Activated gamma-delta T cell (primary cell): Measurements from ENCODE around the gene TNIK.
"Not testable (repeated sequence)": the region's sequence is repeated elsewhere in the genome, so short reads cannot be mapped to it uniquely, and the experiment has no call there.

Source experiments
- DNase-seq: peaks from one replicate; lab custom pipeline; 2025; lab: John Stamatoyannopoulos, UW

TNIK gene

DNA sequence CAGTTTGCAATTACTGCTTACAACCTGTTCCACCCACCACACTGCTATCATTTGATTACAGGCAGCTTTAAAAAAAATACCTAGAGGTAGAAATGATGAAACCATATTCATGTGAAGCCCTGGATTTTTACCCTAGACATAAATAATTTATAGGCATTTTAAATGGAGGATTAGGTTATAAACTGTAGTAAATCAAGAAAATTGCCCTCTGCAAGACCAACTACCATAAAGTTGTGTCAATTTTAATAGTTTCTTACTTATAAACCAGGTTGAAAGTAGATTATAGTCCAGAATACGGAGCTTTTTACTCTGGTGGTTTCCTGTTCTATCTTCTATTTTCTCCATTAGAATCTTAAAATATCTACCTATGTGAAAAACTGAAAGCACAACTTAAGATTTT is 13.9 kb downstream of the TNIK start:
- DNase-seq, result no peak

DNA sequence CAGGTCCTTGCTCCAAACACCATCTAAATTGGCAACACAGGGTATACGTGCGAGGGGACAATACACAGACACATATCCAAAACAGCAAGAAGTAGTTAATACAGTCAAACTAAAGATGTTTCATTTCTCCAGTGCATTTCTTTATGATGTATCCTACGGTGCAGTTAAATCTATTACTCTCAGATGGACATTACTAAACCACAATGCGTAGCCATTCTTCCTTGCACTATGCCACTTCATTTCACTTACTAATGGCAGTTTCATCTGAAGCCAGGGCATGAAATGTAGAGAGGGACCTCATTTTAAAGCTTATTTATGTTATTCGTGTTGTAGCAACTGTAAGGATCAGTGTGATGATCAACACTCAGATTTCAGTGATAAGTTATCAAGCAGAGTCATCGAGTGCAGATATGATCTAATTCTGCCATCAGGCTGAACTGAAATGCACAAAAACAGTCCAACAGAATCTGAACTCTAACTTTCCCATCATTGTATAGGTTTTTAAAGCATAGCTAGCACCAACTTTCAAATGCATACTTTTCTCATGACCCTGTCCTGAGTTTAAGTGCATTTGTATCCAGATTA is 14.5 kb downstream of the TNIK start:
- DNase-seq, result no peak

DNA sequence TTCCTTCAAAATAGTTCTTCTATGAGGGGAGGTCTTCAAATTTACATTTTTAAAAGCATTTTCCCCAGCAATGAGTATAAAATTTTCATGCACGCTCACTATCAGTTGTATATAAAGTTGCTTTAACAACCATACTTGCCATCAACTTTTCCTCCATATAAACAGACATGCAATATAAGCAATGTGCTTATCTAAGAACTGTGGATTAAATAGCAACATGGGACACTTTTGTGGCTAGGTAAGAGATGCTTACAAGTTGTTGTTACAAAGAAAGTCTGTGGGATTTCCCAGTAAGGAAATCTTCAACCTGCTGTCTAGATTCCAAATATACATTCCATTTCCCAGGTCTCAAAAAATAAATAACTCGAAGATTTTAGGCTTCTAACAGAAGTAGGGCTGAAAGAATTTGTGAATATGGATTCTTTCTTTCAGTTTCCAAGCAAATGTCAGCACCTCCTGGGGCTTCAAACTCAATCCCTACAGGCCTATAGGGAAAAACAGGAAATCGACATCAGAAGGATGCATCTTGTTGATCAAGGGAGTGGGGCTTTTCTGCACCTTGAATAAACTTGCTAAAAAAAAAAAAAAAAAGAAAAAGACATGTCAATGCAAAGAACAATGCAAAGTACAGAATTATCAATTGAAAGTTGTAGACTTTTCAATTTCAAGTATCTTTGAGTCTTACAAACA is 16.1 kb downstream of the TNIK start:
- DNase-seq, result no peak

DNA sequence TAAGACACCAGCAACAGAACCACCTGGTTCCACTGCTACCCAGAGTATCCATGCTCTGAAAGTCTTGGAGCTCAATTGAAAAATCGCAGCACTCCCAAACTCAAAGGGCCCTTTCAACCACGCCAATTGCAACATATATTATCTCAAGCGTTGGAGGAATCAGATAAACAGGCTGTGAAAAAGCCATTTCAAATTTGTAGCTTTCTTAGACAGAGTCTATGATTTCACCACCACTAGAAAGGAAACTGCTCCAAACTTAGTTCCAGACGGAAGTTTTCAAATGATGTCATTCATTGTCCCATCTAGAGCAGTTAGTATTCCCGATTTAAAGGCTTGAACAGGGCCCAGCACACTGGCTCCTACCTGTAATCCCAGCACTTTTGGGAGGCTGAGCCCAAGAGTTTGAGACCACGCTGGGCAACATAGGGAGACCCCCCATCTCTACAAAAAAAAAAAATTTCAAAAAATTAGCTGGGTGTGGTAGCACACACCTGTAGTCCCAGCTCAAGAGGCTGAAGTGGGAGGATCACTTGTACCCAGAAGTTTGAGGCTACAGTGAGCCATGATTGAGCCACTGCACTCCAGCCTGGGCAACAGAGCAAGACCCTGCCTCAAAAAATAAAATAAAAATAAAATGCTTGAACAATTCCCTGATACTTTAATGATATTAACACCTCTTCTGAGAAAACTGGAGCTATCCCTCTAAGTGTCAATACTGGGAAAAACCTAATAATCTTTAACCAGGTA is 16.8 kb downstream of the TNIK start:
- no peak for DNase-seq

DNA sequence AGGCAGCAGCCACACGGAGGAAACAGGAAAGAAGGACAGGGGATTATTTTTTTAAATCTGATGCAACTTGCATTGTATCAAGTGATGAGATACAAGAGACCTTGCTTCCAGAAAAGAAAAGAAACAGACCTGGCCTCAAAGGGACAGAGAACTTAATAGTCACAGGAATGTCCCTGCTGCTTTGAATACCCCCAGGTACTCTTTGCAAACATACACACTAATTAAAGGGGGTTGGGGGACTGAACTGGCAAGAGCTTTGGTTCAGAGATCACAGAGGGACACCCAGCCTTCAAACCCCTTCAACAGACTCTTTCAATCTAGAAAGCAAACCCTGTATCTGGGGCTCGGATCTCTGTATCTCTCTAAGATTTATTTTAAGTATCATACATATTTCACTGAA is 18.0 kb downstream of the TNIK start:
- DNase-seq, result no peak

DNA sequence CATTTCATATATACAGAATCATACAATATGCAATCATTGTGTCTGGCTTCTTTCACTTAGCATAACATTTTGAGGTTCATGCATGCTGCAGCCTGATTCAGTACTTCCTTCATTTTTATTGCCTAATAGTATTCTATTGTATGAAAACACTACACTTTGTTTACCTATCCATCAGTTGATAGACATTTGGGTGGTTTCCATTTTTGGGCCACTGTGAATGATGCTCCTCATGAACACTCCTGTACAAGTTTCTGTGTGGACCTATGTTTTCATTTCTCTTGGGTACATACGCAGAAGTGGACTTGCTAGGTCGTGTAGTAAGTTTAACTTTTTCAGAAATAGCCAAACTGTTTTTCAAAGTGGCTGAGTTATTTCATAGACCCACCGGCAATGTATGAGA is 18.8 kb downstream of the TNIK start:
- no peak for DNase-seq

DNA sequence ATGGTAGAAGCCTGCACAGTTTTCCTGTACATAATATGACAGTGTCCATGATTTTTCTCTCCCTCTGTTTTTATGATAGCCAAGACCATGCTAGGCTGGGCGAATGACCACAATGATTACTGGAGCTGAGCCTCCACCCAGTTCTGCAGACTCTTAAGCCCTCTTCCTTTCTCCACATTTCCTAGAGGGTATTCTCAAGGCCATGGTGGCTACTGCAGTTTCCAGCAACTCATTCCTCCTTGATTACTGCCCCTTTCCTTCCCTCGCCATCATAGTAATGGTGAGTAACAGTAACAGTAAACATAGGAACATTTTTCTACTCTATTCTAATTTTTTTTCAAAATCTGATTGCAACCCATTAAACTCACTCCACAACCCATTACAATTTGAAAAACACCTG is 20.2 kb downstream of the TNIK start:
- no peak for DNase-seq

DNA sequence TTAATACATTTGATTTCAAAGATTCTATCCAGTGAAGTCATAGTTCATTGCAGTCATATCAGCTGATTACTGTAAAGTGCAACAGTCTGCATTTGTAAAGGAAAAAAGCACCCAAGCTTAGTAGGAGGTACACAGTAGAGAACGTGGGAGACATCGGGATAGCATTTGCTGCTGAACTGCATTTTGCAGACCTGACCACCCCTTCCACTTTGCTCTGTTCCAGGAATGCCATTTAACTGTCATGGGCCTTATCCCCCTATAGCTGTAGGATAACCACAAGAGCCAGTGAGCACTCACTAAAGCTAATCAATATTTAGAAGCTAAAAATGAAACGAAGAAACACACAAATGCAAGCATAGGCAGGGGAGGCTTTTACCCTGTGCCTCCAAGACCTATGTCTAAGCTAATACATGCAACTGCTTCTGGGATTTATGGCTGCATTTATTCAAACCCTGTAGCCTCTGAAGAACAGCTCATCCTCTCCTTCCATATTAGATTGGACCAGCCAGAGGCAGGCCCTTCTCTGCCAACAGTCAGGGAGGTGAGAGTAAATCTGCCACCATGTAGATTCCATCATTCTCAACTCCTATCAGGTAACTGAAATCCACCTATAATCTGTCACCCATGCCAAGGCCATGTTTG is 23.0 kb downstream of the TNIK start:
- no peak for DNase-seq

DNA sequence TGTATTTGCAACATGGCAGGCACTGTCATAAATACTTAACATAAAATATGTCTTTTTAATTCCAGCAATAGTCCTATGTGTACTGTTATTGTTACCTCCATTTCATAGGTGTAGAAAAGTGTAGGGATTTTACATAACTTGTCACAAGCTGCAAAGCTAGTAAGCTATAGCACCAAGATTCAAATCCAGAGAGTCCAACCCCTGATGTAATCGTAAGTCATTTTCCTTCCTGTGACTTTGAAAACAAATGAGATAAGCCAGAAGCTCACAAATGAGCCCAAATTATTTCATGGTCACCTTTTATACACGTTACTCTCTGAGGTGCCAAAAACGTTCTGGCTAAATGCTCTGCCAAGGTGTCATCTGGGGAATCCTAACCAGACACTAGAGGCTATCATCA is 23.8 kb downstream of the TNIK start:
- DNase-seq, result no peak

DNA sequence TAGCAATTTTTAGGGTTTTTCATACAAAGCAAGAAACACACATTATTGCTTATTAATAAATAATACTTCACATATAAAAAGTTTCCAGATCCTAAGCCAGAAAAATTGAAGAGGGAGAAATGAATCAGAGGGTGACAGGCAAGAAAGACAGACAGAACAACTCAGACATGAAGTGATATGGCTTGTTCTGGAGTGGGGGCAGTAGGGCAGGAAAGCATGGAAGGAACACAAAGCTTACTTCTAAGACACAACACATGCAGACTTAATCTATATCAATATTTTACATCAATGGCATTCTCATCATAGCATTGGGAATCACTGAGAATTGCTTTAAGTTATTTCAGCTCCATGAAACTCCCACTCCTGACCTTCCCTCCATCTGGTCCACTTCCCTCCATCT is 24.4 kb downstream of the TNIK start:
- DNase-seq, result no peak

DNA sequence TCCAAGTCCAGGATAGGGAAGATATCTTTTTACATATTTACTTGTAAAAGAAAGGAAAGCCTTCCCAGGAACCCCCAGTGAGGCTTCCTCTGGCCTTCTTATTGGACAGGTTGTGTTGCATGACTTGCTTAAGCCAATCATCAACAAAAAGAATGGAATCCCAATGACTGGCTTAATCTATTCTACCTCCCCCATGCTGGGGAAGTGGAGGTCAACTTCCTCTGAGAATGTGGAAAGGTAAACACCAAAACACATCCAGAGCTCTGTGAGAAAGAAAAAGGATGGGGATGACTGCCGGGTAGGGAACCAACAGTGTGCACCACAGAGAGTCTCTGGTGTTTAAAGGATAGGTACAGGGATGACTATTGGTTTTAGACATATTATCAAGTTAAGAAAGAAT is 25.1 kb downstream of the TNIK start:
- no peak for DNase-seq

DNA sequence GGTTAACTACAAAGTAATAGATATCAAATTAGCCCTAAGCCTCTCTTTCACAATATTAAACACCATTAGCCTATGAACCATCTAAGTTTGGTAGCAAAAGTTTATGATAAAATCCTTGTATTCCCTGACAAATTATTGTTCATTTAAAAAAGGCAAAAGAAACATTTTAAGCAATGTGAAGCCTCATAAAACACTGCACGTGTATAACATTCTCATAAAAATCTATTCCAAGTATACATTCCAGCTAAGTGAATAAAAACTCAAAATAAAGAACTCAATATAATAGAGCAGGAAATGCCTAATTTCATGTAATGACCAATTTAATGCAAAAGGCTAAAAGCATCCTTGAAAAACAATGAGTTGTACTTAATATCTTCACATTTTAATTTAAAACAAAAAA is 27.7 kb downstream of the TNIK start:
- DNase-seq, result no peak

DNA sequence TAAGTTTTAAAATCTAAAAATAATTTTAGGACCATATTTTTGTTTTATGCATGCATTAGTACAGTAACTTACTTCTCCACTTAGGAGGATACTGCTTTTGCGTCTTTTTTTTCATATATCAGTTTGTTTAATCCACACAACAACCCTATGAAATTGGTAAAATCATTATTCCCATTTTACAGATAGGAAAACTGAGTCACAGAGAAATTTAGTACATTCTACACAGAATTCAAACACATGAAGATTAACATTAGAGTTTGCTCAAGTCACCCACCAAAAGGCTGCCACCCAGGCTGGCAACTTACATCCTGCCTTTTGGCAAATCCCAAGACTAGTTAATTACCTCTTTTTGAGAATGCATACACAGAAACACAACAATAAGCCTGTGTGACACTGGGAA is 28.7 kb downstream of the TNIK start:
- DNase-seq, result no peak

DNA sequence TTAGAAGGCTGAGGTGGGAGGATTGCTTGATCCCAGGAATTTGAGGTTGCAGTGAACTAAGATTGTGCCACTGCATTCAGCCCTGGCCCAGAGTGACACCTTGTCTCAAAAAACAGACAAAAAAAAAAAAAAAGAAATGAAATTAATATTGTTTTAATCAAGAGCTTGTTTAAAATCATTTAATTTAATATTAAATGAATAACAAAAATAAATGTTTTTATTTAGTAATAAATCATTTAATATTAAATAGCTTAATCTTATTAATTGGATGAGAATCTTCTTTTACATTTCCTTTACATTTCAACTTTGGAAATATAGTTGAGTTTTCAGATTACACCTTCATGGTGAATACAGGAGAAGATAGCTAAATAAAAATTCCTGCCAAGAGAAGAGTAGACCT is 29.7 kb downstream of the TNIK start:
- no peak for DNase-seq

DNA sequence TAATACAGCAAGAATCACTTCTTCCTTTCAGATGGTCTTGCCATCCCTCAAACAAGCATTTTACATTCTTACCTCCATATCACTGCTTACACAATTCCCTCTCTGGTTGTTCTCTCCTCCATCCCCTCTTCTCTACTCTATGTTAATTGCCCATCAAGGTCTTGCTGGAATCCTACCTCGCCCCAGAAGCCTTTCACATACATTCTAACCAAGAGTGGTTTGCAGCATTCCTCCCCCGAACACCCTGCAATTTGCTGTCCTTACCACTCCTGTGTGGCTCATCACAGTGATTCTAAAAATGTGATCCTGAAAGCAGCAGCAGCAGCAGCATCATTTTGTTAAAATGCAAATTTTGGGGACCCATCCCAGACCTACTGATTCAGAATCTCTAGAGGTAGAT is 30.6 kb downstream of the TNIK start:
- DNase-seq, result no peak

DNA sequence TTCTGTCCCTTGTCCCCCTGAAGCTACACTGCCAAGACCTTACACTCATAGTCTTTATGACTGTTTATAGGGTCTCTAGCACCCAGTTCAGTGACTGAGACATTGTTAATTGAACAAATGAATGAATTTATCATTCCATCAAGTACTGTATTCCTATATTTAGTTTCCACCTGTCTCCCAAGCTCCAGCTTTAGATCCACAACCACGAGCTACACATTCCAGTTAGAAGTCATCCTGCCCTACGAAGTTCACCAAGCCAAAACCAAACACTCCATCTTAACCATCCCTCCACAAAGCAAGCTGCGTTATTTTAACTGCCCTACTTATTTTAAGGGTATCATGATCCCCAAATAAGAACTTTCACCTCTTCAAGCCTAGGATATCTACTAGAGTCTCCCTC is 31.3 kb downstream of the TNIK start:
- DNase-seq, result no peak

DNA sequence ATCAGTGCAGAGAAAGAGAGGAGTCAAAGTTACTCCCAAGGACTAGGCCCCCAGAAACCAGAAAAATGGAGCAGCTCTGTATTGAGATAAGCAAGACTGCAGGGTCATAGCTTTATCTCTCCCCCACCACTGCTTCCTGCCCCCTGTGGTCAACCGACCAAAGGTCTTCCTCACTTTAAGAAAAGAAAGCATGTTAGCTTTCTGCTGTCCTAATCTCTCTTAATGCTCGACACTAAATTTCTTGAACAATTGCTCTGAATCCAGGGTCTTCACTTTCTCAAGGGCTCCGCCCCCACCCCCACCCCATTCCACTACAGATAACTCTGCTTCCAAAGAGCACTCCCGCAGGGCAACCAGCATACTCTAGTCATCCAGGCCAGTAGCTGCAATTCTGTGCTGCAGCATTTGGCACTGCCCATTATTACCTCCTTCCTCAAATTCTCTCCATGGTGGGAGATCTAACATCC is 31.9 kb downstream of the TNIK start:
- no peak for DNase-seq

DNA sequence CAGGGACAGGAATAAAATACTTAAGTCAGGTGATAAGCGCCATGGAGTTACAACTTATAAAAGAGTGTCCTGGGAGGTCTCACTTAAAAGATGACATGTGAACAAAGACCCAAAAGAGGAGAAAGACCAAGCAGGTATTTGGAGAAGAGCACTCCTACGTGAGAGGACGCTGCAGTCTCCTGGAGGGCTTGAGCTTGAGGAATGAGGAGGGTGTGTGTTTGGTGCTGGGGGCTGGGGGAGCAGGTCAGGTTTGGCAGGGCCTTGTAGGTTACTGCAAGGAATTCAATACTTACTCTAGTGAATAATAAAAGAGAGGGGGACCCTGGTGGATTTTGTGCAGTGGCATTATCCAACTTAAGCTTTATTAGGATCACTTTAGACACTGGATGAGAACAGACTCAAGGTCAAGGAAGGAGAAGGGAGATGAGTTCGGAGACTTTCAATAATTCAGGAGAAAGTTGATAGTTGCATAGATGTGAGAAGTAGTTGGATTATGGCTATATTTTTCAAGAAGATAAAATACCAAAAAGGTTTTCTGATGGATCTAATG is 32.4 kb downstream of the TNIK start:
- no peak for DNase-seq

DNA sequence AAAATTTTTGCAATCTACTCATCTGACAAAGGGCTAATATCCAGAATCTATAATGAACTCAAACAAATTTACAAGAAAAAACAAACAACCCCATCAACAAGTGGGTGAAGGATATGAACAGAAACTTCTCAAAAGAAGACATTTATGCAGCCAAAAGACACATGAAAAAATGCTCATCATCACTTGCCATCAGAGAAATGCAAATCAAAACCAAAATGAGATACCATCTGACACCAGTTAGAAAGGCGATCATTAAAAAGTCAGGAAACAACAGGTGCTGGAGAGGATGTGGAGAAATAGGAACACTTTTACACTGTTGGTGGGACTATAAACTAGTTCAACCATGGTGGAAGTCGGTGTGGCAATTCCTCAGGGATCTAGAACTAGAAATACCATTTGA is 36.1 kb downstream of the TNIK start:
- not testable (repeated sequence) for DNase-seq

DNA sequence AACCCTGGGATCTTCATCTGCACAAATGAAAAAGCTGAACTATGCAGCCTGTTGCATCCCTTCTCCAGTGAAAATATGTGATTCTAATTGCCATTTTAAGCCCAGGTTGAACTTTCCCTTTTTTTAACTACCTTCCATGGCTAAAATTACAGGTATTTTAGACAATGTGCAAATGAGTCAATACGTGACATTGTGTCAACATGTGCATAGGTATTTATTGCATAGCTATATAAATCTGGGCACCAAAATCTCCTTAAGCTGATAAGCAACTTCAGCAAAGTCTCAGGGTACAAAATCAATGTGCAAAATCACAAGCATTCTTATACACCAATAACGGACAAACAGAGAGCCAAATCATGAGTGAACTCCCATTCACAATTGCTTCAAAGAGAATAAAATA is 37.4 kb downstream of the TNIK start:
- not testable (repeated sequence) for DNase-seq

DNA sequence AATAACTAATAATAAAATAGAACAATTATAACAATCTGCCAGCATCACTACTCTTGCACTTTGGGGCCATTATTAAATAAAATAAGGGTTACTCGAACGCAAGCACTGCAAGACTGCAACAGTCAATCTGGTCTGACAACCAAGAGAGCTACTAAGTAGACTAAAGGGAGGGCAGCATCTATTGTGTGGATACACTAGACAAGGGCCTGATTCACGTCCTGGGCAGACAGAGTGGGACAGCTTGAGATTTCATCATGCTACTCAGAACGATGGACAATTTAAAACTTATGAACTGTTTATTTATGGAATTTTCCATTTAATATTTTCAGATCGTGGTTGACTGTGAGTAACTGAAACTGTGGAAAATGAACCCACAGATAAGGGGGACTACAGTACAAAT is 39.5 kb downstream of the TNIK start:
- no peak for DNase-seq

DNA sequence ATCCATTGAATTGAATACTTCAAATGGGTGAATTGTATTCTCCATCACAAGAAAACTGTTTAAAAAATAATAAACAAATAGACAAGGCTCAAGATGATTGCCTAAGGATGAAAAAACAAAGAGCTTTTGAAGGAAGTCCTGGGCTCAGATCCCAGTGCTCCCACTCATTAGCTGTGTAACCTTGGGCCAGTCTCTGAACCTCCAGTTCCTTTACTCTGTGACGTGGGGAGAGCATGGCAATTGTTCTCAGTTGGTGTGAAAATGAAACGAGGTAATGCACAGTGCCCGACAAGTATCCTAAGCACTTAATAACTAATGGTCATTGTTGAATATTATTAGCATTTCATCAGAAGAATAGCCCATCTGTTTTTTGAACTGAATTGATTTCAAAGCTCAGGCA is 40.7 kb downstream of the TNIK start:
- DNase-seq, result no peak

DNA sequence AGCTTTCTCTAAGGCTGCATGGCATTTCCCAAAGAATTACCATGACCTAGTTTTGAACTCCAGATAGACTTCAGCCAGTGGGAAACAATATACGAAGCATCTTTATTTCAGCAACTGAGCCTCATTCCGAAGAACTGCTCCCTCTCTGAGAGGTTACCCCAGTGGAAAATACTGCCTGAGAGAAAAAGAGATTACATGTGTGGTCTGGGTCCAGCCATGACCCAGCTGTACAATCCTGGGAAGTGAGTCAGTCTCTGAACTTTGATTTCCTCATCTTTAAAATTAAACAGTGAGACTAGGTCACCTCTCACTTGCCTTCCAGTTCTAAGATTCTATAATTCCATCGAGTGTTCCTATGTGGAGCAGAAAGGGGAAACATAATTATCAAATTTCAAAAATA is 42.4 kb downstream of the TNIK start:
- no peak for DNase-seq
